Measurements from ENCODE around the gene OR11H7.
"Not testable (repeated sequence)": the region's sequence is repeated elsewhere in the genome, so short reads cannot be mapped to it uniquely, and the experiment has no call there.

Gene OR11H7

DNA sequence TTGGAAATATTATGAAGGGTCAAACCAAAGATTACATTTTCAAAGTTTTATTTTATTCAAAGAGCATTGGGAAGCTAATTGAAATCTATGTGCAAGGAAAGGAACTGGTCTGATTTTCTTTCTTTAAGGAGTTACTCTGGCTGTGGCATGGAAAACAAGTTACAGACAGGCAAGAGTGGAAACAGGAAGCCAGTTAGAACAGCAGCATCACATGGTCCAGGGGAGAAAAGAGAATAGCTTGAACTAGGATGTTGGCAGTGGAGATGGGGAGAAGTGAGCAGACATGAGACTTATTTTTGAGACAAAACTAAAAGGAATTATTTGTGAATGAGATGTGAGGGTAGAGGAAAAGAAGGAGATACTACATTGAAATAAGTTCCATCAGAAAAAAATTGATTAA is 34.7 kb upstream of the OR11H7 start:
- ChIA-PET CTCF (interaction anchor here (0.7 kb wide), 1 partner anchor 25 kb away, joined by 3 read pairs; no protein-coding TSS in a partner anchor), POLR2A (ENCODE audit: low non-redundant PET) (no interaction called here)
- DNase-seq (ENCODE audit: low spot score), result no peak
- TF ChIP-seq, protein P1, sequence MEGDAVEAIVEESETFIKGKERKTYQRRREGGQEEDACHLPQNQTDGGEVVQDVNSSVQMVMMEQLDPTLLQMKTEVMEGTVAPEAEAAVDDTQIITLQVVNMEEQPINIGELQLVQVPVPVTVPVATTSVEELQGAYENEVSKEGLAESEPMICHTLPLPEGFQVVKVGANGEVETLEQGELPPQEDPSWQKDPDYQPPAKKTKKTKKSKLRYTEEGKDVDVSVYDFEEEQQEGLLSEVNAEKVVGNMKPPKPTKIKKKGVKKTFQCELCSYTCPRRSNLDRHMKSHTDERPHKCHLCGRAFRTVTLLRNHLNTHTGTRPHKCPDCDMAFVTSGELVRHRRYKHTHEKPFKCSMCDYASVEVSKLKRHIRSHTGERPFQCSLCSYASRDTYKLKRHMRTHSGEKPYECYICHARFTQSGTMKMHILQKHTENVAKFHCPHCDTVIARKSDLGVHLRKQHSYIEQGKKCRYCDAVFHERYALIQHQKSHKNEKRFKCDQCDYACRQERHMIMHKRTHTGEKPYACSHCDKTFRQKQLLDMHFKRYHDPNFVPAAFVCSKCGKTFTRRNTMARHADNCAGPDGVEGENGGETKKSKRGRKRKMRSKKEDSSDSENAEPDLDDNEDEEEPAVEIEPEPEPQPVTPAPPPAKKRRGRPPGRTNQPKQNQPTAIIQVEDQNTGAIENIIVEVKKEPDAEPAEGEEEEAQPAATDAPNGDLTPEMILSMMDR (conservative IDR thresholded peaks at IDR 0.05; ENCODE audit: low read depth), result no peak
- H3K27ac ChIP-seq, result no peak overlapping the region

DNA sequence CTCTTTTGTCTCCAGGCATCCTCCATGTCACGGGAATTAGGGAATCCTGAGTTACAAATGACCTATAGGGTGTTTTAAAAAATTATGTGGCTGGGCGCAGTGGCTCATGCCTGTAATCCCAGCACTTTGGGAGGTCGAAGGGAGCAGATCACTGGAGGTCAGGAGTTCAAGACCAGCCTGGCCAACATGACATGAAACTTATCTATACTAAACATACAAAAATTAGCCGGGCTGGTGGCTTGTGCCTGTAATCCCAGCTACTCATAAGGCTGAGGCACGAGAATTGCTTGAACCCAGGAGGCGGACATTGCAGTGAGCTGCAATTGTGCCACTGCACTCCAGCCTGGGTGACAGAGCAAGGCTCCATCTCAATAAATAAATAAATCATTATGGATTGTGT is 33.6 kb upstream of the OR11H7 start:
- DNase-seq (ENCODE audit: low spot score); CTCF ChIA-PET; POLR2A ChIA-PET (ENCODE audit: low non-redundant PET); H3K27ac ChIP-seq: not testable (repeated sequence)

DNA sequence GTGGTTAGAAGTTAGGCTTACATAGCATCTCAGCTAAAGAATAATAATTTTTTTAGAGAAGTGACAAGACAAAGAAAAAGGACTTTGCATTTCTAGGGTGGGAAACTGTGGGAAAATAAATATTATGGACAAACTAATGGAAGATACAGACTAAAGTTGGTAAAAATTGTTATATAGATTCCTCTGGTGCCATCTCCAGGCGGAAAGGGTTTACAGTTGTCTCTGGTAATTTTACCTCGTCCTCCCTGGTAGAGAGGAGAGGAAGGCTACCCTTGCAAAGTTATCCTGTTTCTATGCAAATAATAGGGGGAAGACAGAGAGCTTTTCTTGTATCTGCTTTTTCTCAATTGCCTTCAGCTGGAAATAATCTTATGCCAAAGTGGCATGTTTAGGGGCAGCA is 32.9 kb upstream of the OR11H7 start:
- ChIA-PET CTCF (no interaction called here), POLR2A (ENCODE audit: low non-redundant PET) (no interaction called here)
- DNase-seq (ENCODE audit: low spot score), result no peak
- TF ChIP-seq, protein P1 (conservative IDR thresholded peaks at IDR 0.05; ENCODE audit: low read depth), result no peak
- H3K27ac ChIP-seq, result no peak overlapping the region

DNA sequence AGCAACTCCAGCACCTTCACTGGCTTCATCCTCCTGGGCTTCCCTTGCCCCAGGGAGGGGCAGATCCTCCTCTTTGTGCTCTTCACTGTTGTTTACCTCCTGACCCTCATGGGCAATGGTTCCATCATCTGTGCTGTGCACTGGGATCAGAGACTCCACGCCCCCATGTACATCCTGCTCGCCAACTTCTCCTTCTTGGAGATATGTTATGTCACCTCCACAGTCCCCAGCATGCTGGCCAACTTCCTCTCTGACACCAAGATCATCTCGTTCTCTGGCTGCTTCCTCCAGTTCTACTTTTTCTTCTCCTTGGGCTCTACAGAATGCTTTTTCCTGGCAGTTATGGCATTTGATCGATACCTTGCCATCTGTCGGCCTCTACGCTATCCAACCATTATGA is 31.3 kb upstream of the OR11H7 start:
- CTCF ChIA-PET, result no interaction called here
- no peak for DNase-seq (ENCODE audit: low spot score)
- POLR2A ChIA-PET (ENCODE audit: low non-redundant PET), result no interaction called here
- TF ChIP-seq, protein P1 (conservative IDR thresholded peaks at IDR 0.05; ENCODE audit: low read depth), result no peak
- H3K27ac ChIP-seq, result no peak overlapping the region

DNA sequence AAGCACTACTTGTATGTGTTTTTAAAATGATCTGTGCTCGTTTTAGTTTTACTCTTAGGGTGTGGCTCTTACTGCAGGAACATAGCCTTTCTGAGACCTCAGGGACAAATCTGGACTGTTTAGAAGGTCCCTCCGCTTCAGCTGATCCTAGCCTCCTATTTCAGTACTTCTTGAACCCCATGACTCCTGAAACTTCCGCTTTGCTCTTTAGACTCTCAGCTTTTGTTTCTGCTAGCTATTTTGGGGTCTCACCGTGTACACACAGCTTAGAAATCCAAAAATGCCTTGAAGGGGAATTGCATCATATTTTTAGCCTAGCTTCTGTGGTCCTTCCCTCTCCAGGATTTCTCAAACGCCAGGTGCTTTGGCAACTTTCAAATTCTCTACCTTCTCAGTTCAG is 29.8 kb upstream of the OR11H7 start:
- H3K27ac ChIP-seq, result no peak overlapping the region
- TF ChIP-seq, protein P1 (conservative IDR thresholded peaks at IDR 0.05; ENCODE audit: low read depth), result no peak
- POLR2A ChIA-PET (ENCODE audit: low non-redundant PET), result no interaction called here
- CTCF ChIA-PET, result no interaction called here
- no peak for DNase-seq (ENCODE audit: low spot score)

DNA sequence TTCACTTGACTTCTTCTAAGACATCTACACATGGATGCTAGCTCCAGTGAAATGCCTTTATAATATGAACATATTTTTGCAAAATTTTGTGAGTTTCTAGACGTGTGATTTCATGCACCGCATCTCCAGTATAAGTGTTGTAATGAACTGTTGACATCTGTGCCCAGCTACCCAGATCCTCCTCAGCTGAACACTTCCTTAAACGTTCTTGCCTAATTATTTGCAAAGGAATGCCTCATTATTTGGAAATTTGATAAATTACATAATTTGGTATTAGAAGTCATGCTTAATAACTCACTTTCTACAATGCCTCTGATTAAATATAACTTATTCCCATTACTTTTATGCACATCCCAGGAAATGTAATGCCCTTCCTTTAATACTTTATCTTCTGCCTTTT is 24.1 kb upstream of the OR11H7 start:
- ChIA-PET POLR2A (ENCODE audit: low non-redundant PET) (no interaction called here), CTCF (no interaction called here)
- no peak overlapping the region for H3K27ac ChIP-seq
- TF ChIP-seq, protein P1 (conservative IDR thresholded peaks at IDR 0.05; ENCODE audit: low read depth), result no peak
- no peak for DNase-seq (ENCODE audit: low spot score)

DNA sequence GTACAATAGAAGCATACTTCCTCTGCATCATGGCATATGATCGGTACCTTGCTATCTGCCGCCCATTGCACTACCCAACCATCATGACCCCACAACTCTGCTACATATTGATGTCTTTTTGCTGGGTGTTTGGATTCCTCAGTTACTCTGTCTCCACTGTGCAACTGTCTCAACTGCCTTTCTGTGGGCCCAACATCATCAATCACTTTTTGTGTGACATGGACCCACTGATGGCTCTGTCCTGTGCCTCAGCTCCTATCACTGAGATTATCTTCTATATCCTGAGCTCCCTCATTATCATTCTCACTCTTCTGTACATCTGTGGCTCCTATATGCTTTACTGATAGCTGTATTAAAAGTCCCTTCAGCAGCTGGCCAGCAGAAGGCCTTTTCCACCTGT is 19.2 kb upstream of the OR11H7 start:
- ChIA-PET POLR2A (ENCODE audit: low non-redundant PET) (no interaction called here), CTCF (no interaction called here)
- TF ChIP-seq, protein P1 (conservative IDR thresholded peaks at IDR 0.05; ENCODE audit: low read depth), result no peak
- H3K27ac ChIP-seq, result no peak overlapping the region
- no peak for DNase-seq (ENCODE audit: low spot score)

DNA sequence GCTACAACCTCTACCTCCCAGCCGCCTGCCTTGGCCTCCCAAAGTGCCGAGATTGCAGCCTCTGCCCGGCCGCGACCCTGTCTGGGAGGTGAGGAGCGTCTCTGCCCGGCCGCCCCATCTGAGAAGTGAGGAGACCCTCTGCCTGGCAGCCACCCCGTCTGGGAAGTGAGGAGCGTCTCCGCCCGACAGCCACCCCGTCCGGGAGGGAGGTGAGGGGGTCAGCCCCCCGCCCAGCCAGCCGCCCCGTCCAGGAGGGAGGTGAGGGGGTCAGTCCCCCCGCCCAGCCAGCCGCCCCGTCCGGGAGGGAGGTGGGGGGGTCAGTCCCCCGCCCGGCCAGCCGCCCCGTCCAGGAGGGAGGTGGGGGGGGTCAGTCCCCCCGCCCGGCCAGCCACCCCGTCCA is 16.4 kb upstream of the OR11H7 start:
- H3K27ac ChIP-seq; DNase-seq (ENCODE audit: low spot score); POLR2A ChIA-PET (ENCODE audit: low non-redundant PET); CTCF ChIA-PET: not testable (repeated sequence)

Measured in RWPE1 (cell line).